ENCODE data around the gene USP11. TPM values are rescaled to one million over a fixed set of nuclear protein-coding genes. Genes with fewer than 3 reads are reported as not detected.

The USP11 gene
- total RNA-seq, 4 donors from 2014 or later: 23.8 to 47.8 (median 28.1) TPM

DNA sequence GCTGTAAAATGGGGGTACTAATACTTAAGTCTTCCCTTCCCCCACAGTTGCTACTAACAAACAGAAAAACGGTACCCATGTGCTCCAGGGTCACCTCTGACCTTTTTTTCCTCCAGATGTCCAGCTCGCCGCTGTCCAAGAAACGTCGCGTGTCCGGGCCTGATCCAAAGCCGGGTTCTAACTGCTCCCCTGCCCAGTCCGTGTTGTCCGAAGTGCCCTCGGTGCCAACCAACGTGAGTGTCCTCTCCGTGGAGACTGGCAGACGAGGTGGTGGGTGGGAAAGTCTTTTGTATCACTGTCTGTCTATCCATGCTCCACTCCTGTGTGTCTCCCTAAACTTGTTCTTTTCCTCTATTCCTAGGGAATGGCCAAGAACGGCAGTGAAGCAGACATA lies 34.1 kb upstream of the USP11 start:
- TF ChIP-seq, protein P1, sequence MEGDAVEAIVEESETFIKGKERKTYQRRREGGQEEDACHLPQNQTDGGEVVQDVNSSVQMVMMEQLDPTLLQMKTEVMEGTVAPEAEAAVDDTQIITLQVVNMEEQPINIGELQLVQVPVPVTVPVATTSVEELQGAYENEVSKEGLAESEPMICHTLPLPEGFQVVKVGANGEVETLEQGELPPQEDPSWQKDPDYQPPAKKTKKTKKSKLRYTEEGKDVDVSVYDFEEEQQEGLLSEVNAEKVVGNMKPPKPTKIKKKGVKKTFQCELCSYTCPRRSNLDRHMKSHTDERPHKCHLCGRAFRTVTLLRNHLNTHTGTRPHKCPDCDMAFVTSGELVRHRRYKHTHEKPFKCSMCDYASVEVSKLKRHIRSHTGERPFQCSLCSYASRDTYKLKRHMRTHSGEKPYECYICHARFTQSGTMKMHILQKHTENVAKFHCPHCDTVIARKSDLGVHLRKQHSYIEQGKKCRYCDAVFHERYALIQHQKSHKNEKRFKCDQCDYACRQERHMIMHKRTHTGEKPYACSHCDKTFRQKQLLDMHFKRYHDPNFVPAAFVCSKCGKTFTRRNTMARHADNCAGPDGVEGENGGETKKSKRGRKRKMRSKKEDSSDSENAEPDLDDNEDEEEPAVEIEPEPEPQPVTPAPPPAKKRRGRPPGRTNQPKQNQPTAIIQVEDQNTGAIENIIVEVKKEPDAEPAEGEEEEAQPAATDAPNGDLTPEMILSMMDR (IDR thresholded peaks at IDR 0.05; ENCODE audit: low read depth): no peak

DNA sequence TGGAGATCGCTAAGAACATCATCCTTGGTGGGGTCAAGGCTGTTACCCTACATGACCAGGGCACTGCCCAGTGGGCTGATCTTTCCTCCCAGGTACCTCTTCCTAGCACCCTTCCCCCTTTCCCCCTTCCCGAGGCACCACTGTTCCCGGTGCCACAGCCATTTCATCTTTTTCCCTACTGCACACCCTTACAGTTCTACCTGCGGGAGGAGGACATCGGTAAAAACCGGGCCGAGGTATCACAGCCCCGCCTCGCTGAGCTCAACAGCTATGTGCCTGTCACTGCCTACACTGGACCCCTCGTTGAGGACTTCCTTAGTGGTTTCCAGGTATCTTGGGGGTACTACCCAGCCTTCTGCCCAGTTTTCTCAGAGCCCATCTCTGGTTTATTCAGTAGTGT lies 33.5 kb upstream of the USP11 start:
- TF ChIP-seq, protein P1 (IDR thresholded peaks at IDR 0.05; ENCODE audit: low read depth): no peak

DNA sequence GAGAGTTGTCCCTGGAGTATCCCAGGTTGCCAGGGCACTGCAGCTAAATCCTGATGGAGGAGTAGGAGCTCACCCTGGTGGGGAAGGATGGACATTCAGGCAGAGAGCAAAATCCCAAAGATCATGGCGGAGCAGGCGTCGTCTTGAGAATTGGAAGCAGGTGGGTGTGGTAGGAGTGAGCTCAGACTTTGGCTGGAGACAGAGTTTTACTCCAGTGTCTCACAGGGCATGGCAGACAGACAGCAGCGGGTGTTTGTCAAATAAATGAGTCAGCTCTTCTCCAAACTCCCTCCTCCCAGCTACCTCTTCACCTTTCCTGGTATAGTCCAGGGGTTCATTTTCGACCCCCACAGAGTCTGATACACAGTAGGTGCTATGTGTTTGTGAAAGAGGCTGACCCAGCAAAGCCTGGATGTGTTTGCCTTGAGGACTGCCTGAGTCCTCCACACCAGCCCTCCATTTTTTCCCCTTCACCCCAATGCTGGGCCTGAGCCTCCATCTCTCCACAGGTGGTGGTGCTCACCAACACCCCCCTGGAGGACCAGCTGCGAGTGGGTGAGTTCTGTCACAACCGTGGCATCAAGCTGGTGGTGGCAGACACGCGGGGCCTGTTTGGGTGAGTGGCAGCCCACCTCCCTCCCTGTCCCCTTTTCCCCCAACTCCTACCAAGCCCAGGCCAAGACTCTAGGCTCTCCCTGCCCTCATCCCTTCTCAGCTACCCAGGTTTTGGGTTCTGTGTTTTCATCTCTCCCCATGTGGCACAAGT lies 32.2 kb upstream of the USP11 start:
- TF ChIP-seq, protein P1 (IDR thresholded peaks at IDR 0.05; ENCODE audit: low read depth): no peak

DNA sequence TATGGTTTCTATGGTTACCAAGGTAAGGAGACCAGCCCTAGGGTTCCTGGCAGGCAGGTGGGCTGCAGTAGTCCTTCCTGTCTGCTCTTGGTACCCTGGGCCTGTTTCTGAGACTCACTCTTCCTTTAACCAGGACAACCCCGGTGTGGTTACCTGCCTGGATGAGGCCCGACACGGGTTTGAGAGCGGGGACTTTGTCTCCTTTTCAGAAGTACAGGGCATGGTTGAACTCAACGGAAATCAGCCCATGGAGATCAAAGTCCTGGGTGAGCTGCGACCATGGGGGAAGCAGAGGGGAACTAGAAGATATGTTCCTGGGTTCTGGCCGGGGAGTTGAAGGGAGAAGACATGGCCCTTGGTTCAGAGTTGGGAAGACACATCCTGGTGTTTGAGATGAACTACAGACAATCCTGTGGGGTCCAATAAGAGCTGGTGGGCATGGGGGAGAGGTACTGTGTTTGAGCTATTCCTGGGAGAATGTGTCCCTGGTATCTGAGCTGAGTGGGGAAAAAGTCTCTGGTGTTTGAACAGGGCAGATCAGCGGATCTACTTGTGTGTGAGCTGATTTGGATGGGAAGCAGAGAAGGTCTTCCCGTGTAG lies 31.4 kb upstream of the USP11 start:
- TF ChIP-seq, protein P1 (IDR thresholded peaks at IDR 0.05; ENCODE audit: low read depth): no peak

DNA sequence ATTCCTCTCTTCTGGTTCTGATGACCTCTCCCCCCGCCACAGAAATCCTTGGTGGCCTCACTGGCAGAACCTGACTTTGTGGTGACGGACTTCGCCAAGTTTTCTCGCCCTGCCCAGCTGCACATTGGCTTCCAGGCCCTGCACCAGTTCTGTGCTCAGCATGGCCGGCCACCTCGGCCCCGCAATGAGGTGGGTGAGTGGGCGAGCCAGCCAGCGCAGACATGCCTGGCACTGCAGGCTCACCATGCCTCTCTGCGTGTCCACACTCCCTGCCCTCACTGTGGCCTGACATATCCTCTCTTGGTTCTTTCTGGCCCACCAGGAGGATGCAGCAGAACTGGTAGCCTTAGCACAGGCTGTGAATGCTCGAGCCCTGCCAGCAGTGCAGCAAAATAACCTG lies 30.5 kb upstream of the USP11 start:
- TF ChIP-seq, protein P1 (IDR thresholded peaks at IDR 0.05; ENCODE audit: low read depth): no peak

DNA sequence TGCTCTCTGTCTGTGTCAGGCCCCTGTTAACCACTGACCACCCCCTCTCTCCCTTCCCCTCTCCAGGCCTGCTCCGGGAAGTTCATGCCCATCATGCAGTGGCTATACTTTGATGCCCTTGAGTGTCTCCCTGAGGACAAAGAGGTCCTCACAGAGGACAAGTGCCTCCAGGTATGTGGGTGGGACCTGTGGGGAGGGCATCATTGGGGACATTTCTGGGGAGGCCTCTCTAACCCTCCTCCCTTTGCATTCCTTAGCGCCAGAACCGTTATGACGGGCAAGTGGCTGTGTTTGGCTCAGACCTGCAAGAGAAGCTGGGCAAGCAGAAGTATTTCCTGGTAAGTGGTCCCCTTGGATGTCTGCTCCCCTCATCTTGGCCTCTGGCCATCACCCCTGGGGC lies 29.9 kb upstream of the USP11 start:
- TF ChIP-seq, protein P1 (IDR thresholded peaks at IDR 0.05; ENCODE audit: low read depth): no peak

DNA sequence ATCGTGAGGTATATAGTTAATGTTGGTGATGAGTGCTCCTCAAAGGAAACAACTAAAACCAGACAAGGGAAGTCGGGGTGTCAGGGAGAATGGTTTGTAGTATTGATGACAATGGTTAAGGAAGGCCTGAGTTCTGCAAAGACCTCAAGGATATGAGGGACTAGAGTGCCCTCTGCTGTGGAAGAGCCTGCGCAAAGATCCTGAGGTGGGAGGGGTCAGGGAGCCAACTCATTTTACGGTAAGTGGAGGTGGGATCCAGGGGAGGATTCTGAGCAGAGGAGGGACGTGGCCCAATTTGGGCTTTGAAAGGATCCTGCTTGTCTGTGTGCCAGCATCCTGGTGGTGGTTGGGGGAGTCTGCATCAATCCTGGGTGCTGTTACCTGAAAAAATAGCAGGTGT lies 27.8 kb upstream of the USP11 start:
- TF ChIP-seq, protein P1 (IDR thresholded peaks at IDR 0.05; ENCODE audit: low read depth): no peak
